BLaER1 treated with 17β-estradiol and CSF1 and Interleukin-3, amounts not matched to agents 10 nM and 100 nM (cell line): Measurements from ENCODE around the gene COBL.

Experiments
- H3K27ac ChIP-seq, 11 experiments: shearing (Covaris generic); formaldehyde crosslinking; 2 replicates each; pipeline ENCODE4 v1.8.1; 2022
- H3K27me3 ChIP-seq, 11 experiments: shearing (Covaris generic); formaldehyde crosslinking; 2 replicates each; pipeline ENCODE4 v1.8.1; 2022
- H3K36me3 ChIP-seq, 11 experiments: shearing (Covaris generic); formaldehyde crosslinking; 2 replicates each; pipeline ENCODE4 v1.8.1; 2022
- H3K4me1 ChIP-seq, 10 experiments: shearing (Covaris generic); formaldehyde crosslinking; 2 replicates each; pipeline ENCODE4 v1.8.1; 2022
- H3K4me2 ChIP-seq, 11 experiments: shearing (Covaris generic); formaldehyde crosslinking; 2 replicates each; pipeline ENCODE4 v1.8.1; 2022
- H3K4me3 ChIP-seq, 10 experiments: shearing (Covaris generic); formaldehyde crosslinking; 2 replicates each; pipeline ENCODE4 v1.8.1; 2022
- H3K9ac ChIP-seq, 11 experiments: shearing (Covaris generic); formaldehyde crosslinking; 2 replicates each; pipeline ENCODE4 v1.8.1; 2022
- H3K9me3 ChIP-seq, 11 experiments: shearing (Covaris generic); formaldehyde crosslinking; replicated peaks in 1 of 11; 2 replicates each; pipeline ENCODE4 v1.8.1; 2022
- H4K20me1 ChIP-seq, 11 experiments: shearing (Covaris generic); formaldehyde crosslinking; 2 replicates each; pipeline ENCODE4 v1.8.1; 2022
- Cebpa-rat ChIP-seq, 11 experiments: shearing (Covaris generic); IDR thresholded peaks; 2 replicates each; pipeline ENCODE4 v1.8.1; 2022

COBL gene

GRCh38 chr7:51139796-51140195, 176.8 kb downstream of the COBL start:
- H3K4me3 ChIP-seq = no peak overlapping the region; a peak in 1 of 20 replicates
- H3K4me2 ChIP-seq = peak overlapping the region; percentile 54 to 88 (median 75)
- H3K4me1 ChIP-seq = peaks cover 34 to 79% (median 69%) of the 10 kb centered on the region in 10 experiments
- H3K9me3 ChIP-seq = peaks cover 0 to 14% (median 6%) of the 10 kb centered on the region in 11 experiments; a peak in 6 of 22 replicates
- H3K27ac ChIP-seq = peak overlapping the region in 5 of 11 experiments; percentile 4 to 63 (median 55); a peak in 7 of 22 replicates
- H3K27me3 ChIP-seq = no peaks in the 10 kb centered on the region
- no peak overlapping the region; a peak in 2 of 22 replicates for H3K9ac ChIP-seq
- H3K36me3 ChIP-seq = 0 out of 22 replicates have a peak, but pooled peaks cover 0 to 4% (median 0%) of the 10 kb centered on the region in 11 experiments
- H4K20me1 ChIP-seq = no peaks in the 10 kb centered on the region
- TF ChIP-seq Cebpa-rat (IDR thresholded peaks at IDR 0.05) = no peak

DNA sequence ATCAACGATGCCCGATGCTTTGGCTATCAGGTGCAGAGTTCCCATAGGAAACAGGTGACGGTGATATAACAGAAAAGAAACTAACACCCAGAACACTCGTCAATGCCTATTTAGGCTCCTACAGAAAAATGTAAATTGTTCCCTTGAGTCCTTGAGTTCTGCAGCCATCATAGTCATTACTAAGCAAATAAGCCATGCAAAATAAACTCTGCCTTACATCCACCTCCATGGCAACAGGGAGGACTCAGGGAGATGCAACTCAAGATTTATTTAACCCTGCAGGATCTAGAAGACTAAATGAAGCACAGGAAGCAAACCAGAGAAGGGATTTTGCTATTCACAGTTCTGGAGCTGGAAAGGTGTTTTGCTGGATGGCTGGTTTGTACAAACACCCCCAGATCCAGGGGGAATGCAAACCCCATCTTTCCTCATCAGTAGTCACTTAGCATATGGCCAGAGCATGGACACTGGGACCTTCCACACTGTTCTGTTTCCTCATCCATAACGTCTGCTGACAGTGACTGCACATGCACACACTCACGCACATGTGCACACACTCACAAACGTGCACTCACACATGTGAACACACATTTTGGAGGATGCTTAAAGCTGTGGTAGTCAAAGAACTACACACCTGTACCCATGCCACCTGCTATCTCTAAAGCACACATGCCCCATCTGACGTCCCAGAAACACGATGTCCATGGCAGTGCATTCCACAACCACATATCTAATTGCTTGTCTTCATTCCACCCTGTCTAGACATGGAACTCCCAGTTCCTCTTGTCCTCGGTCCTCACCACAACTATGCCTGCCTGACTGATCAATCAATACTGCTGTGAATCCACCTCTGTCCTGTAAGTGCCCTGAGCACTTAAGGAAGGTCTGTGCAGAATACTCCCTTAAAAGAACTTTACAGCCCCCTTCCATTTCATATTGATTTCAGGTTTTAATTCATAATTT, 178.2 kb downstream of the COBL start:
- H3K9me3 ChIP-seq = peaks cover 0 to 14% (median 6%) of the 10 kb centered on the region in 11 experiments; a peak in 6 of 22 replicates
- TF ChIP-seq Cebpa-rat (IDR thresholded peaks at IDR 0.05) = no peak

GRCh38 chr7:51135576-51135975, 181.0 kb downstream of the COBL start:
- no peaks in the 10 kb centered on the region for H4K20me1 ChIP-seq
- no peak overlapping the region for H3K4me3 ChIP-seq

More for the DNA sequence above, 178.2 kb downstream of the COBL start:
- Histone ChIP-seq H3K36me3 (peaks cover 0 to 4% (median 0%) of the 10 kb centered on the region in 11 experiments; a peak in 1 of 22 replicates), H3K4me1 (peaks cover 29 to 66% (median 56%) of the 10 kb centered on the region in 10 experiments), H3K27me3 (no peaks in the 10 kb centered on the region), H3K4me2 (peak overlapping the region in 8 of 11 experiments; percentile 4 to 88 (median 75); a peak in 12 of 22 replicates), H3K27ac (no peak overlapping the region), H3K4me3 (no peak overlapping the region), H3K9ac (no peak overlapping the region), H4K20me1 (no peaks in the 10 kb centered on the region)

GRCh38 chr7:51134013-51134441, 182.6 kb downstream of the COBL start:
- peaks cover 0 to 17% (median 9%) of the 10 kb centered on the region in 11 experiments; a peak in 9 of 22 replicates for H3K9me3 ChIP-seq
- peaks cover 6 to 22% (median 12%) of the 10 kb centered on the region in 10 experiments; a peak in 19 of 20 replicates for H3K4me1 ChIP-seq
- H3K4me3 ChIP-seq = no peak overlapping the region
- H3K4me2 ChIP-seq = no peak overlapping the region
- no peak overlapping the region for H3K9ac ChIP-seq
- peaks cover 0 to 4% (median 0%) of the 10 kb centered on the region in 11 experiments; a peak in 1 of 22 replicates for H3K36me3 ChIP-seq
- H3K27ac ChIP-seq = no peak overlapping the region
- TF ChIP-seq Cebpa-rat (IDR thresholded peaks at IDR 0.05) = no peak
- no peaks in the 10 kb centered on the region for H3K27me3 ChIP-seq
- H4K20me1 ChIP-seq = no peaks in the 10 kb centered on the region

More at GRCh38 chr7:51135576-51135975, 181.0 kb downstream of the COBL start:
- Histone ChIP-seq H3K9ac (no peak overlapping the region), H3K9me3 (peaks cover 0 to 17% (median 9%) of the 10 kb centered on the region in 11 experiments; a peak in 9 of 22 replicates), H3K27ac (no peak overlapping the region), H3K27me3 (no peaks in the 10 kb centered on the region), H3K4me2 (no peak overlapping the region), H3K36me3 (peaks cover 0 to 4% (median 0%) of the 10 kb centered on the region in 11 experiments; a peak in 1 of 22 replicates), H3K4me1 (peaks cover 19 to 38% (median 28%) of the 10 kb centered on the region in 10 experiments)
- no peak for TF ChIP-seq Cebpa-rat (IDR thresholded peaks at IDR 0.05)

DNA sequence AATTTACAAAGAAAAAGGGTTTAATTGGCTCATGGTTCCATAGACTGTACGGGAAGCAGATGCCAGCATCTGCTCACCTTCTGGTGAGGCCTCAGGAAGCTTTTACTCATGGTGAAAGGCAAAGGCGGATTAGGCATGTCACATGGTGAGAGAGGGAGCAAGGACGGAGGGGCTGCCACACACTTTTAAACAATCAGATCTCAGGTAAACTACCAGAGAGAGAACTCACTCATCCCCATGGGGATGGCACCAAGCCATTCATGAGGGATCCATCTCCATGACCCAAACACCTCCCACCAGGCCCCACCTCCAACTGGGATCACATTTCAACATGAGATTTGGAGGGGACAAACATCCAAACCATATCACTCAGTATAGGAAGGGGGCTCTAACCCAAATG, 183.9 kb downstream of the COBL start:
- Histone ChIP-seq H3K27ac (no peak overlapping the region), H3K4me3 (no peak overlapping the region), H4K20me1 (no peaks in the 10 kb centered on the region), H3K36me3 (peaks cover 0 to 4% (median 0%) of the 10 kb centered on the region in 11 experiments; a peak in 1 of 22 replicates), H3K4me1 (peaks cover 0 to 10% (median 7%) of the 10 kb centered on the region in 10 experiments; a peak in 10 of 20 replicates), H3K9me3 (peaks cover 0 to 17% (median 9%) of the 10 kb centered on the region in 11 experiments; a peak in 9 of 22 replicates), H3K9ac (no peak overlapping the region), H3K4me2 (no peak overlapping the region), H3K27me3 (no peaks in the 10 kb centered on the region)
- TF ChIP-seq Cebpa-rat (IDR thresholded peaks at IDR 0.05) = no peak

GRCh38 chr7:51129527-51130472, 186.8 kb downstream of the COBL start:
- Histone ChIP-seq H3K27me3 (no peaks in the 10 kb centered on the region), H3K4me1 (peaks cover 0 to 13% (median 0%) of the 10 kb centered on the region in 10 experiments; a peak in 6 of 20 replicates), H3K27ac (no peak overlapping the region), H3K4me3 (no peak overlapping the region), H3K36me3 (no peaks in the 10 kb centered on the region; a peak in 1 of 22 replicates), H3K4me2 (0 out of 22 replicates have a peak overlapping the region, but pooled peaks of 1 of the 11 experiments have one; percentile 5), H4K20me1 (no peaks in the 10 kb centered on the region), H3K9me3 (peaks cover 0 to 10% (median 0%) of the 10 kb centered on the region in 11 experiments; a peak in 6 of 22 replicates), H3K9ac (no peak overlapping the region)
- TF ChIP-seq Cebpa-rat (IDR thresholded peaks at IDR 0.05) = no peak

- Histone ChIP-seq H3K4me3 (no peak overlapping the region), H3K27ac (no peak overlapping the region), H3K9me3 (peaks cover 0 to 10% (median 0%) of the 10 kb centered on the region in 11 experiments; a peak in 6 of 22 replicates), H3K27me3 (no peaks in the 10 kb centered on the region), H3K9ac (no peak overlapping the region), H3K4me1 (peaks cover 0 to 24% (median 5%) of the 10 kb centered on the region in 10 experiments; a peak in 11 of 20 replicates), H3K4me2 (no peak overlapping the region), H4K20me1 (no peaks in the 10 kb centered on the region), H3K36me3 (no peaks in the 10 kb centered on the region; a peak in 1 of 22 replicates)
- no peak for TF ChIP-seq Cebpa-rat (IDR thresholded peaks at IDR 0.05)
These were observed 187.8 kb downstream of the COBL start for GRCh38 chr7:51128545-51129435.
